GM20431 (cell line): ENCODE results near the gene METTL22.

Source experiments
- in situ Hi-C: fragments of 300-500 bp; cut with MseI, MboI; formaldehyde crosslinking; loops from one replicate; pipeline ENCODE4 v1.15.0; 2020; ENCODE audit warnings: low sequenced_read_pairs; ENCODE audit not compliant: unreplicated experiment

Gene METTL22

DNA sequence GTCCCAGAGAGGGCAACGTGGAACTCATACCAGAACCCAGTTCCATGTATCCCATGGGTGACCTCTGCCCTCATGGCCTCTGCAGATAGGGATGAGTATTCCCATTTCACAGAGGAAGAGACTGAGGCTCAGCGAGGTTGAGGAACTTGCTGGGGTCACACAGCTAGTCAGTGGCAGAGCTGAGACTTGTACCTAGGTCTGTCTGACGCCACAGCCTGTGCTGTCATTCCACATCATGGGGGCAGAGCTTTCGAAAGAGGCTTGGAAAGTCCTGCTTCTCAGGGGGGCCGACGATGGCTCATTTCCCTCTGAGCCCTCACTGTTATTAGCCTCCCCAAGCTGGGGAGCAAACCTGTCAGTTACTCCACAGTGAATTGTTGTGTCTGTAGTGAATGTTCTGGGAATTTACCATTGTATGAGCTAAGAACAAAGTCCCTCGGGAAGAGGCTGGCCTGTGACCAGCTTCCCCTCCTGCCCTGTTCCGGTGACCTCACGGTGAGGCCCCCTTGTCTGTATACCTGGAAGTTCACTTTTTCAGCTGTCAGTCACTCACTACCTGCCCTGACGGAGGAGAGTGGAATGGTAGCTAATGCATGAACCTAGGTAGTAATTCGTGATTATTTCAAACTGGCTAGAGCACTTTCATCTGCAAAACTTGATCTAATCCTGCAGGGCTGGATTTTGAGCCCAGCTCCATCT lies 8.9 kb downstream of the METTL22 start:
- in situ Hi-C loops, result loop anchor here (25.0 kb wide), 1 partner anchor 507 kb away; no protein-coding TSS in a partner anchor

DNA sequence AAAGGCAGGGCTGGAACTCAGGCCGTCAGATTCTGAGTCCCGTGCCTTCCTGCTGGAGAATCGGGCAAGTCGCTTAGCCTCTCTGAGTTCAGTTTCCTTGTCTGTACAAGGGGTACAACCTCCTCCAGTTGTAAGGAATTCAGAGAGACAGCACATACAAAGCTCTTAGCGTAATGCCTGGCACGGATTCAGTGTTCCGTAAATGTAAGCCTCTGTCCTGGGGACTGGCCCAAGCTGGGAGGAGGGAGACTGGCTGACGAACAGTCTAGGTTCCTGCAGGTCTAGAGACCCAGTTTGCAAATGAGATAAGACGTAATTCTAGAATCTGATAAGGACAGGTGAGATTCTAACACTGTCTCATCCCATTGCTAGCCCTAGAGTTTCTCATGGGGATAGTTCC lies 9.9 kb downstream of the METTL22 start:
- in situ Hi-C loops, result loop anchor here (25.0 kb wide), 1 partner anchor 506 kb away; no protein-coding TSS in a partner anchor

DNA sequence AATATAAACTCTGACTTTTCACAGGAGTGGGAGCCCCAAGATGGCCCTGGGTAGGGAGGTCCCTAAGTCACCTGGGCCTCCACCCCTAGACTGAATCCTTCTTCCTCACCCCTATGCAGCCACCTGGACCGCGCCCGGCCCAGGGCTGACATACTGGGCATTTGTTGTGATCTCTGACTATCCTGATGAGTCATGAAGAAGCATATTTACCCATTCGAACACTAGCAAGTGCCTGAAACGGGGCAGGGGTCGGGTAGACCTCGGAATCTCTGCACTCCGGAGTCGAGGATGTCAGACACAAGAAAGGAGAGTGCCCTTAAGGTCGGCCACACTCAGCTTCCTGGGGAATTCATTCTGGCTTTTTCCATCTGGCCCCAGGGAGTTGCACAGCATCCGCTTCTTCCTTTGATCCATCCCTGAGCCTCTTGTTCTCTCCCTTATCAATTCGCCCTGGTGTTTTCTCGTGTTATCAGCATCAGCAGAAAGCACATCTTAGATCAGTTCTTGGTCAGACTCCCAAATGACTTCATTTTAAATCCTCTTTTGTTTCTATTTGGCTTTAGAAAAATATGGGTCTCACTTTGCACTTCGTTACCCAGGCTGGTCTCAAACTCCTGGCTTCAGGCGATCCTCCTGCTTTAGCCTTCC lies 10.4 kb downstream of the METTL22 start:
- in situ Hi-C loops, result loop anchor here (25.0 kb wide), 1 partner anchor 505 kb away; no protein-coding TSS in a partner anchor

DNA sequence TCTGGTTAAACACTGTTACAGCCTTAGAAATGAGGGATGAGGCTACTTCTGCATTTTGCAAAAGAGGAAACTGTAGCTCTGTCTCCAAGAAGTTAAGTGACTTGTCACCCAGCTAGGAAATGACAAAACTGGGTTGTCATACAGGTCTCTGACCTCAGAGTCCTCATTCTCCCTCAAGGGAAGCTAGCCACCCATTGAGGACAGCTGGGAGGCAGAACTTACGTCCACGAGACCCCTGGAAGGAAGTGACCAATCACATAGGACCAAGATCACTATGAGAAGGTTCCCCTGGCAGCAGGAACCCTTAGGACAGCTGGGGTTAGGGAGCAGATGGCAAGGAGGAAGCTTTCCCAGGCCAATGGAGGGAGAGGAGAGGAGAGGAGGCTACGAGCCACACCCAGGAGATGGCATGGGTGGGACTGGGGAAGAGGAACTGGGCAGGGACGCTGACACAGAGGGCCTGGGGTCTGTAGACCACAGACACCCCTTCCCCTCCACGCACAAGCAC lies 11.2 kb downstream of the METTL22 start:
- in situ Hi-C loops, result loop anchor here (25.0 kb wide), 1 partner anchor 505 kb away; no protein-coding TSS in a partner anchor

DNA sequence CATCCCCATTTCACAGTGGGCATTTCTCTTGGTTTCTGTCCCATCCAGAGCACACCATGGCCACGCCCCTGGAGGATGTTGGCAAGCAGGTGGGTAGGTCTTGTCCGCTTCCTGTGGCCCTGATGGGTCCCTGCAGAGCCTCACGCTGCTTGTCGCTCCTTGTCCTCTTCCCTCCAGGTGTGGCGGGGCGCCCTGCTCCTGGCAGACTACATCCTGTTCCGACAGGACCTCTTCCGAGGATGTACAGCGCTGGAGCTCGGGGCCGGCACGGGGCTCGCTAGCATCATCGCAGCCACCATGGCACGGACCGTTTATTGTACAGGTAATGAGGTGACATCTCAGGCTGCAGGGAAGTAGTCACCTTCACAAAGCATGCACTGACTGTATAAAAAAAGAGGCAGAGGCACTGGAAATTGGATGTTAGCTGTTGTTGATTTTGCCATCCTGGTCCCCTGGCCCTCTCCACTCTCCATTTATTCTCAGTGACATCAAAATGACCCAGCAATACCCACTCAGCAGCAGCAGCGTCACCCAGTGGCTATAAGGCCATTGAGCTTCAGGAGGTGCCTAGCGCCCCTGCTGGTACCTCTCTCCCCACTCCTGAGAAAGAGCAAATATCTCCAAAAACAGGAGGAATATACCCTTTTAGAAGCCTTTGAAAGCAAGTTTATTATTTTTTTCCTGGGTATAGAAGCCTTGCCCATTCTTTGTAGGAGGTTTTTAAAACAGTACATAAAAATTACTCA lies 13.7 kb downstream of the METTL22 start:
- in situ Hi-C loops, result loop anchor here (25.0 kb wide), 1 partner anchor 502 kb away; no protein-coding TSS in a partner anchor

DNA sequence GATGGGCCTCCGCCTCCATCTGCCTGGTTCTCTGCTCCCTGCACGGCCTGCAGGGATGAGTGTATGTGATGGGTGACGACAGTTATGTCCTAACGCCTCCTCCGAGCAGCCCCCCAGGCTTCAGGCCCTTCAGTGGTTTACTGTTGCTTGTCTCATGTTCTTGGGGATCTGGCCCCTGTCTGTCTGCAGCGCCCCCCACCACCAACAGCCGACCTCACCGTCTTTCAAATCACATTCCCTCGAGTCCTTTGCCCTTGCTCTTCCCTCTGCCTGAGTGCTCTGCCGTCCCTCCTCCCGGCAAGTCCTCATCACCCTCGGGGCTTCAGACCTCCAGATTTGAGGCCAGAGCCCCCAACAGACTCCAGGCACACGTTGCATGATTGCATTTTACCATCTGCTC lies 18.2 kb downstream of the METTL22 start:
- in situ Hi-C loops, result loop anchor here (25.0 kb wide), 1 partner anchor 498 kb away; no protein-coding TSS in a partner anchor

DNA sequence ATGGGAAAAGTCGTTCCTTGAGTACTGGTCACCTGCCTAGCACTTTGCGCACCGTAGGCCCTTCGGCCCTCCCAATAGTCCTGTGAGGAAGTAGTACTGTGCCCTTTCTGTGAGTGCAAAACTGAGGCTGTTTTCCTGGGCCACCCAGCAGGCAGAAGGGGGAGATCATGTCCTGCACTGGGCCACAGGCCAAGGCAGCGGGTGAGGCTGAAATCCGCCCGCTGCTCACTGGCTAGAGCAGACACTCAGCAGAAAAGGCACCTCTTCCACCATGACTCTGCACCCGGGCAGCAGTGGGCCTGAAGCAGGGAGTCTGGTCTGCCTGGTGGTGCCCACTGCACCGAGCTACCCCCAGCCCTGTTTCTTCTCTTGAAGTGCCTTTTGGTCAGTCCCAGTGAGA lies 20.2 kb downstream of the METTL22 start:
- in situ Hi-C loops, result loop anchor here (25.0 kb wide), 1 partner anchor 496 kb away; no protein-coding TSS in a partner anchor

DNA sequence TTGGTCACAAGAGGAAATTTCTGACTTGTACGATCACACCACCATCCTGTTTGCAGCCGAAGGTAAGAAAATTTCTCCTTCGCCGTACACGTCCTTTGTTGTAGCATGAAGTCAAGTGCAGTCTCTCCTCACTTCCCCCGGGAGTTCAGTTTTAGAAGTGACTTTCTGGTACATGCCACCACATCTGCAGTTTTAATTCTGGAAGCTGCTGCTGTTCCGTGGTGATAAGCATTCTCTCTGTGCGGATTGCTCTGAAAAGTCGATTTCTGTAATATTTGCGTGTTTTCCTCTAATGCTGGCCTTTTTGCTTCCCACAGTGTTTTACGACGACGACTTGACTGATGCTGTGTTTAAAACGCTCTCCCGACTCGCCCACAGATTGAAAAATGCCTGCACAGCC lies 20.6 kb downstream of the METTL22 start:
- in situ Hi-C loops, result loop anchor here (25.0 kb wide), 1 partner anchor 495 kb away; no protein-coding TSS in a partner anchor

DNA sequence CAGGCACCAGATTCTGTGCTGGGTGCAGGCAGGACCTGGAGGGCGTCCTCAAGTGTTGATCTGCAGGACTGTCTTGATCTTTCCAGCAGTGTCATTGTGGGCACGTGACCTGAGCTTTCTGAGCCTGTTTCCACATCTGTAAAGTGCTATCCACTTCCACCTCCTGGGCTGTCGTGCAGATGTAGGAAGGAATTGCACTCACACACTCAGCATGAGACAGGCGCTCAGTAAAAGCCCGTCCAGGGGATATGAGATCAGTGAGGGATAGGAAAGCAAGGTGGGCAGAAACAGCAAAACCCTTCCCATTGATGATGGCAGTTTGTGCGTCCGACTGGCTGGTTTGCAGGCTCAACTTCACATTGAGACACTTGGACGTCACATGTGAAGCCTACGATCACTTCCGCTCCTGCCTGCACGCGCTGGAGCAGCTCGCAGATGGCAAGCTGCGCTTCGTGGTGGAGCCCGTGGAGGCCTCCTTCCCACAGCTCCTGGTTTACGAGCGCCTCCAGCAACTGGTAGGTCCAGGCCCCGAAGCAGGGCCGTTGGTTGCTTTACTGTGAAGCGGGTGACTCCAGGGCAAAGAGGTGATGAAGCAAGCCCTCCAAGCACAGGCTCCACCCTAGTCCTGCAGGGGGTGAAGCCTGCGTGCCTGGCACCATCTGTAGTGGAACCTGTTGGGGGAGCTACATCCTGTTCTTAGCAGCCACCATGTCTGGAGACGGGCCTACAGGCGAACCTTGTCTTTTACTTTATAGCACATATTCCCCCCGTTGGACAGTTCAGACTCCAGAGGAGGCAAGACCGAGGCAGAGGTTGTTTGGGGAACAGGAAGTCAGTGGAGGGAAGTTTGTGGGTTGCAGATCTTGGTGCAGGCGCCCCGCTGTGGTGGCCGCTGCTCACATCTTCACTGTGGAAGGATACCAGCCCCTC lies 23.0 kb downstream of the METTL22 start:
- in situ Hi-C loops, result loop anchor here (25.0 kb wide), 1 partner anchor 493 kb away; no protein-coding TSS in a partner anchor

DNA sequence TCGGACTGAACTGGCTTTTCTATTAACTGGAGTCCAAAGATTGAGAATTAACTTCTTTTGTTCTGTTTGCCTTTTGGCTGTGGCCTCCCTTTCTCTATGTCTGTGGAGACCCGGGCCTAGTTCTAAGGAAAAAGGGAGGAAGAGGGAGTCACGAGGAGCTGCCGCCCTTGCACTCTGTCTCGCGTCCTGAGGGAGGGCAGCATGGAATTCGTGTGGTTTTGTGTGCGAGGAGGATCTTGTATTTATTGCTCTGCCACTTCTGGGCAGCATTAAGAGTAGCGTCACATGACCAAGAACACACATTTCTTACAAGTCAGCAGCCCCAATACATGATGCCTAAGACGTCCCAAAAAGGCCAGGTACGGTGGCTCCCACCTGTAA lies 23.6 kb downstream of the METTL22 start:
- in situ Hi-C loops, result loop anchor here (25.0 kb wide), 1 partner anchor 492 kb away; no protein-coding TSS in a partner anchor

DNA sequence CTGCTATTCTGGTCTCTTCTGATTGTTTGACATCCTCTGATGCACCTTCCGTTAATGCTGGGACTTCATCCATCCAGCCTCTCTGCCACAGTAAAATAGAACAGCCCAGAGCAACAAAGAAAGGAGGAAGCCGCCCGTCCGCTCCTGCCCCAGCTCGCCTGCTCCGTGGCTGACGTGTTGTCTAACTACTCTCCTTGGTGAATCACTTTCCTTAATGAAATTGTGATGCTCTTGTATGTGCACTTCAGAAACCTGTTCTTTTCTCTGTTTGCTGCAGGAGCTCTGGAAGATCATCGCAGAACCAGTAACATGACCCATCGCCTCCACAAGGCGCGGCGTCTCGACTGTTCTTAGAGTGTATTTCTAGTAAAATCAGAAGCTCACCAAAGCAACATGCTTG lies 24.3 kb downstream of the METTL22 start:
- in situ Hi-C loops, result loop anchor here (25.0 kb wide), 1 partner anchor 491 kb away; no protein-coding TSS in a partner anchor

DNA sequence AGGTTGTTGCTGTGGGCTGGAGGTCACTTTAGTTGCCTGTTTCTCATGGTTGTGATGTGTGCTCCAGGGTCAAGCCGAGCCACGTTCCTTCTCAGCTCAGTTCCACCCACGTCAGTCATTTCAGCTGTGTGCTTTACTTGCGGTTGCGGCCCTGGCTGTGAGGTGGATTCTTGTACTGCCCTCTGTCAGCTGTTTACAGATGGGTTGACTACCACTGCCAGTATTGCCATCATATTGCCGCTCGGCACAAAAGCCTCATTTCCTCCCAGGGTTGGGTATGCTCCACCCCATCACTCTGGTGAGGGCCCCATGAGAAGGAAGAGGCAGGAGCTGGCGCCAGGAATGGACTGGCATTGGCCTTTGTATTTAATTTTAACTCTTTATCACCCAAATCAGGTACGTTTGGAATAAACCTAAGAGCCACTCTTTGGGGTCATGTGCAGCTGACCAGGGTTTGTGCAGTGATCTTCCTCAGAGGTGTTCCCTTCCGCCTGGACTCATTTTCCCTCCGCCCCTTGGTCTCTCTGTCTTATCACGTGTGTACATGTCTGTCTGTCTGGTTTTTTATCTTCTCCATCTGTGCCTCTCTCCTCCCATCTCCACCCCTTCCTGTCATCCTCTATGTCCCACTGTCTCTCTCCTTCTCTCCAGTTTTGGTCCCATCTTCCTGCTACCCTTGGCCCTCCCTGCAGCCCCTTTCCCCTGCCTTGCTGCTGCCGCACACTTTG lies 25.0 kb downstream of the METTL22 start:
- in situ Hi-C loops, result loop anchor here (25.0 kb wide), 1 partner anchor 491 kb away; no protein-coding TSS in a partner anchor

DNA sequence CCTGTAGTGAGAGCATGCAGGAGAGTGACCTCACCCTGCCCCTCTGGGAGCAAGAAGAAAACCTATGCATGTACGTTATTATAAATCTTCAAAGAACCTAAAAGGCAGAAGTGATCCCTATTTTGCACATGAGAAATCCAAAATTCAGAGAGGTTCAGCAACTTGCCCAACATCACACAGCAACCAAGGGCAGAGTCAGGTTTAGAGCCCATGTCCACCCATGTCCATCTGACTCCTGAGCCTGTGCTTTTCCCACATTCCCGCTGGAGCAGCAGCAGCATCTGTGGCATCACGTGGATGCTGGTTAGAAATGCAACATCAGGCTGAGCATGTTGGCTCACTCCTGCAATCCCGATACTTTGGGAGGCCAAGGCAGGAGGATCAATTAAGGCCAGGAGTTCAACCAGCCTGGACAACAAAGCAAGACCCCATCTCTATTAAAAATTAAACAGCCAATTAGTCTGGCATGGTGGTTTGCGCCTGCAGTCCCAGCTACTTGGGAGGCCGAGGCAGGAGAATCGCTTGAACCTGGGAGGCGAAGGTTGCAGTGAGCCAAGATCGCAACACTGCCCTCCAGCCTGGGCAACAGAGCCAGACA lies 26.3 kb downstream of the METTL22 start:
- in situ Hi-C loops, result loop anchor here (25.0 kb wide), 1 partner anchor 489 kb away; no protein-coding TSS in a partner anchor

DNA sequence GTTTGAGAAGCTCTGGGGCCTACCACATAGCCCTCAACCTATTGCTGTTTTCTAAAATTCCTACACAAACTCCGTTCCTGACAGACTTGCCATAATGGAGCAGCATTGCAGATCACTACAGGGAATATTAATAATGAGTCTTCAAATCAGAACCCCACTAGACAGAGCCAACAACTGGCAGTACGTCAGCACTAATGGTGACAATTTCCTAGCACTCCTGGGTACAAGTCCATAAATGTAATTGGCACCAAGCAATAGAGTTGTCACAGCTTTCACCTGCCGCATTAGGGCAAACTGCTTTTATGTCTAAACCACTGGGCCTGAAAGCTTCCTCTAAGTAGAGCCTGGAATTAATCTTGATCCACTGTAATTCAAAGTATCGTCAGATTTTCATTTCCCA lies 27.4 kb downstream of the METTL22 start:
- in situ Hi-C loops, result loop anchor here (25.0 kb wide), 1 partner anchor 488 kb away; no protein-coding TSS in a partner anchor

DNA sequence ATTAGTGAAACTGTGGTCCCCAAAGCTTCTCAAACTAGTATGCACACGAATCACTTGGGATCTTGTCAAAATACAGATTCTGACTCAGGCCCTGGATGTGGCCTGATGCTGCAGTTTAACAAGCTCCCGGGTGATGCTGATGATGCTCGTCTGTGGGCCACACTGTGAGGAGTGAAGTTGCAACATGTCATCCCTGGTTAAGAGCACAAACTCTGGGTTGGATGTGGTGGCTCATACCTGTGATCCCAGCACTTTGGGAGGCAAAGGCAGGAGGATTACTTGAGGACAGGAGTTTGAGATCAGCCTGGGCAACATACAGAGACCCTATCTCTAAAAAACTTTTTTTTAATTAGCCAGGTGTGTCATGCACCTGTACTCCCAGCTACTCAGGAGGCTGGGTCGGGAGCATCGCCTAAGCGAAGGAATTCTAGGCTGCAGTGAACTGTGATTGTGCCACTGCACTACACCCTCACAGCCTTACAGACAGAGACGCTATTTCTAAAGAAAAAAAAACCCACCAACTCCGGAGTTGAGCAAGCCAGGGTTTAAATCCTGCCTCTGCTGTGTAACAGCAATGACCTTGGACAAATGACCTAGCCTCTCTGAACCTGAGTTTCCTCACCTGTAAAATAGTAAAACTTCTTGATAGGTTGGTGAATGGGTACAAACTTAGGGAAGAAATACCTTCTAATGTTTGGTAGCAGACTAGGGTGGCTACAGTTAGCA lies 28.5 kb downstream of the METTL22 start:
- in situ Hi-C loops, result loop anchor here (25.0 kb wide), 2 partner anchors 237 to 487 kb away; partner anchors contain the start of gene LITAFD

DNA sequence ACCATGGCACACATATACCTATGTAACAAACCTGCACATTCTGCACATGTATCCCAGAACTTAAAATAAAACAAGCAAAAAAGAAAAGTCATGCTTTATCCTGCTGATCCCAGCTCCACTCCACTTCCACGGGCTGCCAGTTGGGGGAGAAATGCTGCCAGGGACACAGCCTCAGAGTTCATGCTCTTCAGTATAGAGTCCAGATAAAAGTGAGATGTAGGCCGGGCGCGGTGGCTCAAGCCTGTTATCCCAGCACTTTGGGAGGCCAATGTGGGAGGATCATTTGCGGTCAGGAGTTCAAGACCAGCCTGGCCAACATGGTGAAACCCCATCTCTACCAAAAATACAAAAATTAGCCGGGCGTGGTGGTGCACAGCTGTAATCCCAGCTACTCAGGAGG lies 30.5 kb downstream of the METTL22 start:
- in situ Hi-C loops, result loop anchor here (25.0 kb wide), 1 partner anchor 235 kb away; the partner anchor contains the start of gene LITAFD

DNA sequence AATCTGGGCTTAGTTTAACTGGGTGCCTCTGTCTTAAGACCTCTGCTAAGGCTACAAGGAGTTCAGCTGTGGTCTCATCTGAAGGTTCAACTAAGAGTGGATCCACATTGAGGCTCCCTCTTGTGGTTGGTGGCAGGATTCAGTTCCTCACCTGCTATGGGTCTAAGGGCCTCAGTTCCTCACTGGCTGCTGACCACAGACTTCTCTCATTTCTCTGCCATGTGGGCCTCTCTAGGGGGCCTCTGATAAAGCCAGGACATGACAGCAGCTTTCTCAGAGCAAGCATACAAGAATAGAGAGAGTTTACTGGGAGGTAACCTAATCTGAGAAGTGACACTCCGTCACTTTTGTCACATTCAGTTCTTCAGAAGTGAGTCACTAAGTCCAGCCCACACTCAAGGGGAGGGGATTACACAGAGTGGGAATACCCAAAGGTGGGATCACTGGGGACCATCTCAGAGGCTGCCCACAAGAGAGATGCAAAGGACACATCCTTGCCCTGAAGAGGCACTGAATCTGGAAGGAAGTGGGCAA lies 33.8 kb downstream of the METTL22 start:
- in situ Hi-C loops, result loop anchor here (25.0 kb wide), 1 partner anchor 232 kb away; the partner anchor contains the start of gene LITAFD
